Panc1 (cell line): Measurements from ENCODE around the gene CXCL17.

Experiments used
- POLR2AphosphoS5 ChIP-seq: IDR thresholded peaks from 2 replicates; pipeline ENCODE4 v1.6.1; 2012; ENCODE audit warnings: mild to moderate bottlenecking, low read depth, low read length, moderate library complexity
- TF ChIP-seq, protein P1 (sequence below): fragments of 450-650 bp; IDR thresholded peaks from 2 replicates; pipeline ENCODE4 v1.5.1; 2017; ENCODE audit warnings: mild to moderate bottlenecking

GRCh38 chr19:42455621-42456081, 12.9 kb upstream of the CXCL17 start:
- TF ChIP-seq, protein P1, sequence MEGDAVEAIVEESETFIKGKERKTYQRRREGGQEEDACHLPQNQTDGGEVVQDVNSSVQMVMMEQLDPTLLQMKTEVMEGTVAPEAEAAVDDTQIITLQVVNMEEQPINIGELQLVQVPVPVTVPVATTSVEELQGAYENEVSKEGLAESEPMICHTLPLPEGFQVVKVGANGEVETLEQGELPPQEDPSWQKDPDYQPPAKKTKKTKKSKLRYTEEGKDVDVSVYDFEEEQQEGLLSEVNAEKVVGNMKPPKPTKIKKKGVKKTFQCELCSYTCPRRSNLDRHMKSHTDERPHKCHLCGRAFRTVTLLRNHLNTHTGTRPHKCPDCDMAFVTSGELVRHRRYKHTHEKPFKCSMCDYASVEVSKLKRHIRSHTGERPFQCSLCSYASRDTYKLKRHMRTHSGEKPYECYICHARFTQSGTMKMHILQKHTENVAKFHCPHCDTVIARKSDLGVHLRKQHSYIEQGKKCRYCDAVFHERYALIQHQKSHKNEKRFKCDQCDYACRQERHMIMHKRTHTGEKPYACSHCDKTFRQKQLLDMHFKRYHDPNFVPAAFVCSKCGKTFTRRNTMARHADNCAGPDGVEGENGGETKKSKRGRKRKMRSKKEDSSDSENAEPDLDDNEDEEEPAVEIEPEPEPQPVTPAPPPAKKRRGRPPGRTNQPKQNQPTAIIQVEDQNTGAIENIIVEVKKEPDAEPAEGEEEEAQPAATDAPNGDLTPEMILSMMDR = no peak
- TF ChIP-seq POLR2AphosphoS5 = no peak
